Immature natural killer cell (primary cell): Measurements from ENCODE around the gene IGFBP4. TPM values are rescaled to one million over a fixed set of nuclear protein-coding genes. Genes with fewer than 3 reads are reported as not detected.

Experiments
- DNase-seq, 3 donors: peaks; one replicate each; pipeline ENCODE4 v3.0.0; 2022; ENCODE audit warnings: mixed read lengths in 1 of 3
- H3K27ac Mint-ChIP-seq, 6 donors: one replicate each; pipeline ENCODE4 v1.8.0; 2020; ENCODE audit warnings: mixed read lengths in 6 of 6, mild to moderate bottlenecking in 5 of 6, inconsistent platforms in 4 of 6, moderate library complexity in 3 of 6
- H3K27me3 Mint-ChIP-seq, 3 donors: one replicate each; pipeline ENCODE4 v1.8.0; 2020 to 2021; ENCODE audit warnings: low read depth in 3 of 3, mild to moderate bottlenecking in 3 of 3, mixed read lengths in 3 of 3, moderate library complexity in 3 of 3, inconsistent platforms in 1 of 3
- H3K36me3 Mint-ChIP-seq, 3 donors: one replicate each; pipeline ENCODE4 v1.8.0; 2020; ENCODE audit warnings: mixed read lengths in 3 of 3, inconsistent platforms in 2 of 3, mild to moderate bottlenecking in 2 of 3
- H3K4me1 Mint-ChIP-seq, 2 donors: one replicate each; pipeline ENCODE4 v1.8.0; 2020; ENCODE audit warnings: inconsistent platforms in 2 of 2, mild to moderate bottlenecking in 2 of 2, mixed read lengths in 2 of 2, moderate library complexity in 1 of 2
- H3K4me3 Mint-ChIP-seq, 5 donors: one replicate each; pipeline ENCODE4 v1.8.0; 2020; ENCODE audit warnings: mild to moderate bottlenecking in 5 of 5, mixed read lengths in 5 of 5, inconsistent platforms in 3 of 5, moderate library complexity in 3 of 5
- H3K9me3 Mint-ChIP-seq, 6 donors: one replicate each; pipeline ENCODE4 v1.8.0; 2020; ENCODE audit warnings: mild to moderate bottlenecking in 6 of 6, mixed read lengths in 6 of 6, inconsistent platforms in 4 of 6, moderate library complexity in 3 of 6
- polyA plus RNA-seq, 3 donors: library from polyadenylated mRNA; unstranded; fragments of 300-500 nt; fragmentation: Illumina TruSeq; gene quantifications; one replicate each; pipeline ENCODE4 v1.2.3, GENCODE V29; 2021

IGFBP4 gene
- polyA plus RNA-seq, 3 donors from 2014 or later = 22.3 to 41.7 (median 36.2) TPM

- Mint-ChIP-seq H3K36me3 (peaks cover 0 to 4% (median 0%) of the 10 kb centered on the region in 3 donors), H3K4me1 (peaks cover 26 to 29% of the 10 kb centered on the region in 2 donors), H3K9me3 (peaks cover 0 to 4% (median 1%) of the 10 kb centered on the region in 6 donors), H3K27me3 (peaks cover 19 to 26% (median 19%) of the 10 kb centered on the region in 3 donors), H3K4me3 (peak overlapping the region; percentile 28 to 68 (median 38)), H3K27ac (peak overlapping the region in 2 of 6 donors; percentile 34 to 49)
- no peak for DNase-seq
Observed at GRCh38 chr17:40442392-40443195, 656 bp upstream of the IGFBP4 start.

- DNase-seq = no peak
- peak overlapping the region; percentile 67 to 91 (median 77) for H3K27ac Mint-ChIP-seq
- peaks cover 0 to 4% (median 0%) of the 10 kb centered on the region in 3 donors for H3K36me3 Mint-ChIP-seq
- peak overlapping the region; percentile 79 to 88 (median 83) for H3K4me3 Mint-ChIP-seq
- peaks cover 19 to 26% (median 24%) of the 10 kb centered on the region in 3 donors for H3K27me3 Mint-ChIP-seq
- peaks cover 0 to 6% (median 1%) of the 10 kb centered on the region in 6 donors for H3K9me3 Mint-ChIP-seq
- peaks cover 37 to 42% of the 10 kb centered on the region in 2 donors for H3K4me1 Mint-ChIP-seq
Observed at GRCh38 chr17:40443988-40444899, 994 bp downstream of the IGFBP4 start.

DNA sequence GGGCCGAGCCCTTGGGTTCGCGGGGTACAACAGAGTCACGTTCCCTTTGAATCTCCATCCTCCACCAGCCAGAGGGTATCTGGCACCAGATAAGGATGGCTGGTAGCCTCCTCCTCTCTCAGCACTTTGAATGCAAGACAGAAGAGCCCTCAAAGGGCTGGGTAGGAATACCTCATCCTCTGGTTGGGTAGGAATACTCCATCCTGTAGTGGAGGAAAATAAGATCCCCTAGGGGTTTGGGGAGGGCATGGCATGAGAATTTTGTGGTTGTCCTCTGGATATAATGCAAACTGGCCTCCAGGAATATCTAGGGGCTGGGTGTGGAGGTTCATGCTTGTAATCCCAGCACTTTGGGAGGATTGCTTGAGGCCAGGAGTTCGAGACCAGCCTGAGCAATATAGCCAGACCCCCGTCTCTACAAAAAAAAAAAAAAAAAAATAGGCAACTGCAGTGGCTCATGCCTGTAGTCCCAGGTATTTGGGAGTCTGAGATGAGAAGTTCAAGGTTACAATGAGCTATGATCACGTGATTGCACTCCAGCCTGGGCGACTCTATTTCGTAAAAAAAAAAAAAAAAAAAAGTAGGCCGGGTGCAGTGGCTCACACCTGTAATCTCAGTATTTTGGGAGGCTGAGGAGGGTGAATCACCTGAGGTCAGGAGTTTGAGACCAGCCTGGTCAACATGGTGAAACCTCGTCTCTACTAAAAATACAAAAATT is 2.7 kb downstream of the IGFBP4 start:
- Mint-ChIP-seq H3K4me1 (peaks cover 37 to 41% of the 10 kb centered on the region in 2 donors), H3K36me3 (no peaks in the 10 kb centered on the region), H3K4me3 (peak overlapping the region in 4 of 5 donors; percentile 55 to 87 (median 81)), H3K9me3 (peaks cover 0 to 6% (median 1%) of the 10 kb centered on the region in 6 donors), H3K27me3 (peaks cover 21 to 26% (median 26%) of the 10 kb centered on the region in 3 donors), H3K27ac (no peak overlapping the region)
- no peak for DNase-seq

DNA sequence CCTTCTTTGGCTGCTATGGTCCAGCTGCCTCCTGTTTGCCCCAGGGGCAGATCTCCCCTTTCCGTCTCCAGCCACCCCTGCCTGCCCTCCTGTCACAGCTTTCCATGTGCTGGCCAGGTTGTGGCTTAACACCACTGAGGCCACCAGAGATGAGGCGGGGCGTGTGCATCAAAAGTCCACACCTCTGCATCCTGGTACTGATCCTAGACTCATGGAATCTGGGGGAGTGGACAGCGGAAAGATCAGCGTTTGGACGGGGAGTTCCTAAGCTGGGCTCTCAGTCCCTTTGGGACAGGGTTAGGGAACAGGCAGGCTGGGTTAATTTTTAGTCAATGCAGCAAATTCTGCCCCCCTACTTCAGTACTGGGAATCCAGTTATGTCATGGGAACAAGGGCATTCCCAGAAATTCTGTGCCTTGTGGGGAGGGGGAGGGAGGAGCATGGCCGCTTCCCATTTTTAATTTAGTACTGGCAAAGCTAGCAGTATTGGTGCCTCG is 3.9 kb downstream of the IGFBP4 start:
- H3K27me3 Mint-ChIP-seq = peaks cover 21 to 27% (median 23%) of the 10 kb centered on the region in 3 donors
- DNase-seq = no peak
- no peaks in the 10 kb centered on the region for H3K36me3 Mint-ChIP-seq
- peaks cover 0 to 6% (median 1%) of the 10 kb centered on the region in 6 donors for H3K9me3 Mint-ChIP-seq
- peaks cover 34 to 37% of the 10 kb centered on the region in 2 donors for H3K4me1 Mint-ChIP-seq
- peak overlapping the region in 1 of 5 donors; percentile 14 for H3K4me3 Mint-ChIP-seq
- no peak overlapping the region for H3K27ac Mint-ChIP-seq

DNA sequence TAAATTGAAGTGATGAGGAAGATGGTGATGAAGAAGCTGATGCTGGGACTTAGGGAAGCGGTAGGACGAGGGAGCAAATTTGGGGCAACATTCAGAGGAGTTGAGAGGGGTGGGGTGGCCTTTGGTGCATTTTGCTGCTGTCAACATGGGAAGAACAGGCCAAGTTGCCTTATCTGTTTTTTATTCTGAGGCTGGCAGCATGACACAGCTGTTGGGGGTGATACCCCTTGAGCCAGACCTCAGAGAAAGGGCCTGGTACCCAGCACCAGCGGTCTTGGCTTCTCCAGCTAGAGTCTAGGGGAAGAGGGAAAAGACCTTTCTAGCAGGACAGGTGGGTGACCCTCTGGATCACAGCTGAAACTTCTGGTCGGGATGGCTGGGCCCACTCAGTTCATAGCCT is 4.6 kb downstream of the IGFBP4 start:
- Mint-ChIP-seq H3K36me3 (no peaks in the 10 kb centered on the region), H3K4me1 (peaks cover 32 to 37% of the 10 kb centered on the region in 2 donors), H3K9me3 (peaks cover 0 to 6% (median 1%) of the 10 kb centered on the region in 6 donors), H3K27ac (peak overlapping the region in 1 of 6 donors; percentile 42), H3K27me3 (peaks cover 20 to 24% (median 21%) of the 10 kb centered on the region in 3 donors), H3K4me3 (peak overlapping the region in 3 of 5 donors; percentile 14 to 59 (median 23))
- no peak for DNase-seq

GRCh38 chr17:40448213-40448638 is 5.0 kb downstream of the IGFBP4 start:
- H3K36me3 Mint-ChIP-seq = no peaks in the 10 kb centered on the region
- DNase-seq = no peak
- H3K27ac Mint-ChIP-seq = no peak overlapping the region
- H3K4me3 Mint-ChIP-seq = peak overlapping the region in 1 of 5 donors; percentile 59
- peaks cover 0 to 6% (median 1%) of the 10 kb centered on the region in 6 donors for H3K9me3 Mint-ChIP-seq
- peaks cover 20 to 24% (median 21%) of the 10 kb centered on the region in 3 donors for H3K27me3 Mint-ChIP-seq
- H3K4me1 Mint-ChIP-seq = peaks cover 32 to 37% of the 10 kb centered on the region in 2 donors

GRCh38 chr17:40448639-40449261 is 5.5 kb downstream of the IGFBP4 start:
- no peaks in the 10 kb centered on the region for H3K36me3 Mint-ChIP-seq

DNA sequence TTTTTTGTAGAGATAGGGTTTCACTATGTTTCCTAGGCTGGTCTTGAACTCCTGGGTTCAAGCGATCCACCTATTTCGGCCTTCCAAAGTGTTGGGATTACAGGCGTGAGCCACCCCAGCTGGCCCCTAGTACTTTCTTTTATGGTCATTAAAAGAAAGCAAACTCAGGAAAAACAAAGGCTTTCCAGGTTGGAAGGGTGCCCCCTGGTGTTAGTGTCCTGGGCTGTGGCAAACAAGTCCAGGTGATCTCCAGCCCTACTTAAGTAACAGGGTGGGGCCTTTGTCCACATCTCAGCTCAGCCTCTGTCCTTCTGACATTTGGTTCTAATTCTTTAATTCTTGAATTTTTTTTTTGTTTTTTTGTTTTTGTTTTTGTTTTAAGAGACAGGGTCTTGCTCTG is 6.9 kb downstream of the IGFBP4 start:
- DNase-seq = no peak
- Mint-ChIP-seq H3K27me3 (peaks cover 9 to 12% (median 10%) of the 10 kb centered on the region in 3 donors), H3K36me3 (no peaks in the 10 kb centered on the region), H3K9me3 (peaks cover 0 to 2% (median 0%) of the 10 kb centered on the region in 6 donors), H3K4me1 (peaks cover 17 to 22% of the 10 kb centered on the region in 2 donors), H3K27ac (no peak overlapping the region), H3K4me3 (no peak overlapping the region)

More at GRCh38 chr17:40448639-40449261, 5.5 kb downstream of the IGFBP4 start:
- Mint-ChIP-seq H3K27me3 (peaks cover 20 to 24% (median 21%) of the 10 kb centered on the region in 3 donors), H3K27ac (no peak overlapping the region), H3K9me3 (peaks cover 0 to 6% (median 1%) of the 10 kb centered on the region in 6 donors), H3K4me3 (no peak overlapping the region), H3K4me1 (peaks cover 31 to 36% of the 10 kb centered on the region in 2 donors)
- no peak for DNase-seq

- Mint-ChIP-seq H3K36me3 (no peaks in the 10 kb centered on the region), H3K4me1 (peaks cover 13 to 17% of the 10 kb centered on the region in 2 donors), H3K27ac (no peak overlapping the region), H3K4me3 (no peak overlapping the region), H3K27me3 (peaks cover 5 to 8% (median 7%) of the 10 kb centered on the region in 3 donors), H3K9me3 (peaks cover 0 to 2% (median 0%) of the 10 kb centered on the region in 6 donors)
- no peak for DNase-seq
Observed at GRCh38 chr17:40451420-40451819, 8.2 kb downstream of the IGFBP4 start.

DNA sequence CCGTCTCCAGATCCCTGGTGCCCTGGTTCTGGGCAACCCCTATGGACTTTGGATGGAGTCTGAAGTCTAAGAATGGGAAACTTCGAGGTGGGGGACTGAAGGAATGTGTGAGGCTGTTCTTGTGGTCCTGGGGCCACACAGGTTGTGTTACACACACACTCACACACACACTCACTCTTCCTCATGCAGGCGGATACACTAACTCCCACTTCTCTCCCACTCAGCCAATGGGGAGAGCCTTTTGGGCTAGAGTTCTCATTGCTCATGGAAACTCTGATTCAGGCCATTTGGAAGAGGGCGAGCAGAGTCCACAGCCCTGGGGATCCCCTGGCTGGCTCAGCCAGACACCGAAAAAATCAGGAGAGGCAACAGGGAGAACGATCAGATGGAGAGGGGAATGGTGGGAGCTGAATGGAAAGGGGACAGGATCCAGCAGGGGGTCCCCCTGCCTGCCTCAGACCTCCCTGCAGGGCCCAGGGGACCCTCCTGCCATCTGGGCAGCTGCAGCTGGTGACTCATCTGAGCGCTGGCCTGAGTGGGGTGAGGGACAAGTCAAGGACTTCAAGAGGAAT is 9.1 kb downstream of the IGFBP4 start:
- Mint-ChIP-seq H3K27me3 (peaks cover 3 to 8% (median 7%) of the 10 kb centered on the region in 3 donors), H3K9me3 (peaks cover 0 to 2% (median 0%) of the 10 kb centered on the region in 6 donors), H3K4me3 (no peak overlapping the region), H3K4me1 (peaks cover 13 to 16% of the 10 kb centered on the region in 2 donors), H3K36me3 (no peaks in the 10 kb centered on the region), H3K27ac (no peak overlapping the region)
- no peak for DNase-seq

DNA sequence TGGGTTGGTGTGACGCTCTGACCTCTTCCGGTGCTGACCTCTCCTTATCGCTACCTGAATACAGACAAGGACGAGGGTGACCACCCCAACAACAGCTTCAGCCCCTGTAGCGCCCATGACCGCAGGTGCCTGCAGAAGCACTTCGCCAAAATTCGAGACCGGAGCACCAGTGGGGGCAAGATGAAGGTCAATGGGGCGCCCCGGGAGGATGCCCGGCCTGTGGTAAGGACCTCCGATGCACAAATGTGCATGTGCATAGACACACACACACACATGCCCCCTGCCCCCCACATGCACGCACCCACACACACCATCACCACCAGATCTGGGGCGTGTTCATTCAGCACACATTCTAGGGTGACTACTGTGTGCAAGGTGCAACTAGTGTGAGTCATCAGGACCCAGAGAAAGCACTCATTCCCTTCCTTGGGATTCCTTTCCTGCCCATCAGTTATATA is 9.7 kb downstream of the IGFBP4 start:
- Mint-ChIP-seq H3K27ac (no peak overlapping the region), H3K27me3 (peaks cover 3 to 7% (median 6%) of the 10 kb centered on the region in 3 donors), H3K4me3 (no peak overlapping the region), H3K9me3 (peaks cover 0 to 2% (median 0%) of the 10 kb centered on the region in 6 donors), H3K4me1 (peaks cover 8 to 10% of the 10 kb centered on the region in 2 donors), H3K36me3 (no peaks in the 10 kb centered on the region)
- DNase-seq = no peak
